HG03175 (cell line): Measurements from ENCODE around the gene TPD52L2.
"Not testable (repeated sequence)": the region's sequence is repeated elsewhere in the genome, so short reads cannot be mapped to it uniquely, and the experiment has no call there.

ENCODE experiments used
- ATAC-seq: cut with Tn5 transposase; IDR thresholded peaks from one replicate; pipeline ENCODE4 v1.9.1; 2021; ENCODE audit warnings: mild to moderate bottlenecking, moderate library complexity; ENCODE audit not compliant: unreplicated experiment

Gene TPD52L2

DNA sequence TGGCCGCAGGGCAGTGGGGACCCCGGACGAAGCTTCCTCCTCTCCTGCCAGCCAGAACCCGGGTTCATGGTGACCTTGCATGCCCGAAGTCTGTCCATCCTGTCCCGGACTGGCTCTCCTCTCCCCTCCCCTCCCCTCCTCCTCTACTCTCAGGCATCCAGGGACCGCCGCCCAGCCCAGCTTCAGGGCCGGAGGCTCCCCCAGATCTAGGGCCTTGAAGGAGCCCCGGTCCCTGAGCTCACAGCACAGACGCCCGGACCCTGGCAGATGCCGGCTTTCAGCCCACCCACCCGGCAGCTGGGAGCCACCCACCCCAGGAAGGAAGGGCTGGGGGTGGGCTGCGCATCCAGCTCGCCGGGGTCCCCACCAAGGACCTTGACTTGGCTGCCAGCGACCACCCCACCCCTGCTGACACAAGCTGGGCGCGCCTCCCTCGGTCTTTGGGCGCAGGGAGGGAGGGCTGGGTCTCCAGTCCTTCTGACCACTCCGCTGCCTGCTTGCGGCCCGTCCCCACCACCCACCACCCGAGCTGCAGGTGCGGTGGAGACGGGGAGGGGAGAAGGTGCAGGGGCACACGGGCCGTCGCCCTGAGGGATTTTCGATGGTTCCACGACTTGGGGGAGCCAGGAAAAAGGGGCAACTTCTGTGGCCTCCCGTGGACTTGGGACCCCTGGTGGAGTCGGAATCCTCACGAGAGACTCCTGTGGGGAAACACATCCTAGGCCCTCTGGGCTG lies 9.5 kb upstream of the TPD52L2 start:
- ATAC-seq: no peak

DNA sequence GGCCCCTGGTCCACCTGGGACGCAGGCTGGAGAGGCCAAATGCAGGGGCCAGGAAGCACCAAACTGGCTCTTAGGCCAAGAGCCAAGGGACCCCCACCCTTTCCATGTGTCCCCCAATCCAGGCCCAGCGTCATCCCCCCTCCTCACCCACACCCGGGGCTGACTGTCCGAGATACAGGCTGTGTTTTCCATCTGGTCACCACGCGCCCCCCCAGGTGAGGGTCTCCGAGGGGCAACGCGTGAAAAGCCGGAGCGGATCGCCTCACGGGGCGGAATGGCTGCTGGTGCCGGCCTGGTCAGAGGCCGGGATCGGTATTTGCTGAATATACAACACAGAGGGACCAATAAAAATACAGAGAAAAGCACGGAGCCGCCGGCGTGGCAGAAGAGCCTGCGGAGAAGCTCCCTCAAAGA lies 9.0 kb upstream of the TPD52L2 start:
- no peak for ATAC-seq

DNA sequence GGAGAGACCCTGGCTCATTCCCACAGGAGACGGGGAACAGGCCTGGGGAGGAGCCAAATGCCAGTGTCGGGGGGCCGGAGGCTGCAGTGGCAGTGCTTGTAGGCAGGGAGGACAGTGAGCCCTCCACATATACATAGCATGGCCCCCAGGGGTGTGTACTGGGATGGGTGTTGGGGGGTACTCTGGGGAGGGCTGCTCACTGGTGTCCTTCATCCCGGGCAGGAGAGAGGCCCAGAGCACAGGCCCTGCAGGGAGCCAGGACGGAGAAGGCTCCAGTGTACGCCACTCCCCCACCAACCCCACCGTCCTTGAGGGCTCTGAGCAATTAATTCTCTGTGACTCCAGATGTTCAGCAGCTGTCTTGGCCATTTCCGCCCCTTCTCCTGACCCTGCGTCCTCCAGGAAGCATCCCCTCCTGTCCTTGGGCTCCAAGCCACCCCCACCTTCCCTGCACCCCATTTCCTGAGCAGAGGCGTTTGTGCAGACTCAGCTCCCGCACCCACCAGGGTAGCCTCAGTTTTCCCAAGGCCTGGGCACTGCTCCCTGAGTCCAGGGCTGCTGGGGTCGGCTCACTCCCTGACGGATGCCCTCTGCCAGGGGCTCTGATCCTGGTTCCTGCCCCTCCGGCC lies 7.2 kb upstream of the TPD52L2 start:
- no peak for ATAC-seq

DNA sequence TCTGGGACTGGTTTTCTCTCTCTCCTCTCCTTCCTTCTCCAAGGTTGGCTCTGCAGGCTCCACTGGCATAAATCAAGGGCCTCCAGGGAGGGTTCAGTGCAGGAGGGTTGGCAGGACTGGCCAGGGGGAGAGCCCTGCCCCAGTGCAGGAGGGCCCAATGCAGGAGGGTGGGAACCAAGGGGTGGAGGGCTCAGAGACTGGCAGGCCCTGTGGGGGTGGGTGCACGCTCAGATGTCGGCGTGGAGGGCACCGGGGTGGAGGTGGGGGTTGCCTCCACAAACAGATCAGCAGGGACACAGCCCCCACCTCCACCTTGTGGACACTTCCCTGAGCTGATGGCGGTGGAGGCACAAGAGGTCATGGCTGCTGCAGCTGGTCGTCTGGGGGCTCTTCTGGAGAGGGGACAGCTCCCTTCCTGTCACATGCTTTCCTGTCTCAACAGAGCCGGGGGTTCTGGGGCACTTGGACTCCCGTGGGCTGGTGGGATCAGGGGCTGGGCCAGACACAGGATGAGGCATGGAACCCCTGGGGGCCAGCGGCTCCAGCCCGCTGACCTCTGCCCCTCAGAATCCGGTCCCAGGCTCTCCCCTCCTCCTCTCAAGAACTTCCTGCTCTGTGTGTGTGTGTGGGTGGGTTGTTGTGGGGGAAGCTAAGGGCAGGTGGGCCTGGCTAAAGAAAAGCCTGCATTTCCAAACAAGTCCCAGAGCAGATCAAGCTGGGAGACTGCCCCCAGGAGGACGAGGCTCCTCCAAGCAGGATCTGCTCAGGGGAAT lies 6.5 kb upstream of the TPD52L2 start:
- ATAC-seq: no peak

DNA sequence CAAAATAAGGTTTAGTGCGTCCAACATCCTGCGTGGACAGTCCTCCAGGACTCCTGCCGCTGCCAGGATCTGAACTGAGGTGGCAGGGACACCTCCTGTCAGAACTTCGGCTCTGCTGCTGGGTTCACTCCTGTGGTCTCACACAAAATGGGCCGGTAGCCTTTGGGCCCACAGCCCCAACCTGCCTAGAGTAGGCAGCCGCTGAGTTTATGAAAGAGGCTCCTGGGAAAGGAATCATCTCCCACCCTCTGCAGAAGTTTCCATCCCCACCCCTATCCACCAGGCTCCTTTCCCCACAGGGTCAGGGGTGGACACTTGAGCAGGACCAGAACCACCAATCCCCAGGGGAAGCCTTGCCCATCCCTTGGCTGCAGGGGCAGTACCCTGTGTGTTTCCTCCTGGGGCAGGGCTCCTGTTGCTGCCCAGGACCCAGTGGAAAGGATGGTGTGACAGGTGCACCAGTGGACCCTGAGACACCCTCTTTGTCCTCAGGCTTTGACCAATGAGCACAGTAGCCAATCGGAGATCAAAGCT lies 5.8 kb upstream of the TPD52L2 start:
- no peak for ATAC-seq

DNA sequence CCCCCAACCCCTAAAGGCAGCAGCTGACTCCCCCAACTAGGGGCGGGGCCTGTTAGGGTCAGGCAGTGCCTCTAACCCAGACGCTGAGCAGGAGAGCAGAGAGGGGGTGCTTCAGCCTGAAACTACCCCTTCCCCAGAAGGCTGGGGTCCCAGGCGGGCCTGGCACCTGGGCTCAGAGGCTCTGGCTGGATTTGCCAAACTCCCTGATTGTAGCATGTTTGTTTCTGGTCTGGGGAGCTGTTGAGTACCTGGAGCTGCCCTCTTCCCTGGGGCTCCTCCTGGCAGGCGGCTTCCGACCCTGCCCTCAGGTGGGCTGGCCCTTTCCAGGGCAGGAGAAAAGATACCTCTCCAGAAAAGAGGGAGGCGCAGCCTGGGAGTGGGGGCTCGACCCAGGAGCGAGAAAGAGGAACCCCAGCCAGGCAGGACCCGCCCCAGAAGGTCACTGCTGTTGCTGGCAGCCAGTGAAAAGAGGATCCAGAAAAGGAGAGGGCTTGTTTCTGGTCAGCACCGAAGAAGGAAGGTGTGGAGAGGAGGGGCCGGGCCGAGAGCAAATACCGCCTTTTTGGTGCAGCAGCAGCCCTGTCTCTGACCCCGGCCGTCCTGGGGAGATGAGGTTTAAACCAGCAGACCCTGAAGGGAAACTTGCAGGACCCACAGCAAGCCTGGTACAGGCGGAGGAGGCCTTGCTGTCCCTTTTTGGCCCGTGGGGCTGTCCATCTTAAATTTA lies 4.6 kb upstream of the TPD52L2 start:
- ATAC-seq: no peak

DNA sequence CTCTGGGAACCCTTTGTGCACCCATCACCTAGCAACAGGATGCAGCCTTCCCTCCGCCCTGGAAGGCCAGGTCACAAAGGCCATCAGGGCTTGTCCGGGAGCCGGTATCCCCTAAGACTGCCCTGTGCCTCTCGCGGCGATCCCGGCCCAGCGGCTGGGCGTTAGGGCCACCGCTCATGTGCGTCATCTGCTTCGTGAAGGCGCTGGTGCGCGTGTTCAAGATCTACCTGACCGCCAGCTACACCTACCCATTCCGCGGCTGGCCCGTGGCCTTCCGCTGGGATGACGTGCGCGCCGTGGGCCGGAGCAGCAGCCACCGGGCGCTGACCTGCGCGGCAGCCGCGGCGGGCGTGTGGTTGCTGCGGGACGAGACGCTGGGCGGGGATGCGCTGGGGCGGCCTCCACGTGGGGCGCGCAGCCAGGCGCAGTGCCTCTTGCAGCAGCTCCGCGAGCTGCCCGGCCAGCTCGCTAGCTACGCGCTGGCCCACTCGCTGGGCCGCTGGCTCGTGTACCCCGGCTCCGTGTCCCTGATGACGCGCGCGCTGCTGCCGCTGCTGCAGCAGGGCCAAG lies 3.6 kb upstream of the TPD52L2 start, which contains the start of gene ABHD16B:
Gene ABHD16B, plus strand, starts transcription at position 134 of the 570 bp plus-strand sequence. Its CDS starts 43 bp downstream, at position 177.
- ATAC-seq: no peak

DNA sequence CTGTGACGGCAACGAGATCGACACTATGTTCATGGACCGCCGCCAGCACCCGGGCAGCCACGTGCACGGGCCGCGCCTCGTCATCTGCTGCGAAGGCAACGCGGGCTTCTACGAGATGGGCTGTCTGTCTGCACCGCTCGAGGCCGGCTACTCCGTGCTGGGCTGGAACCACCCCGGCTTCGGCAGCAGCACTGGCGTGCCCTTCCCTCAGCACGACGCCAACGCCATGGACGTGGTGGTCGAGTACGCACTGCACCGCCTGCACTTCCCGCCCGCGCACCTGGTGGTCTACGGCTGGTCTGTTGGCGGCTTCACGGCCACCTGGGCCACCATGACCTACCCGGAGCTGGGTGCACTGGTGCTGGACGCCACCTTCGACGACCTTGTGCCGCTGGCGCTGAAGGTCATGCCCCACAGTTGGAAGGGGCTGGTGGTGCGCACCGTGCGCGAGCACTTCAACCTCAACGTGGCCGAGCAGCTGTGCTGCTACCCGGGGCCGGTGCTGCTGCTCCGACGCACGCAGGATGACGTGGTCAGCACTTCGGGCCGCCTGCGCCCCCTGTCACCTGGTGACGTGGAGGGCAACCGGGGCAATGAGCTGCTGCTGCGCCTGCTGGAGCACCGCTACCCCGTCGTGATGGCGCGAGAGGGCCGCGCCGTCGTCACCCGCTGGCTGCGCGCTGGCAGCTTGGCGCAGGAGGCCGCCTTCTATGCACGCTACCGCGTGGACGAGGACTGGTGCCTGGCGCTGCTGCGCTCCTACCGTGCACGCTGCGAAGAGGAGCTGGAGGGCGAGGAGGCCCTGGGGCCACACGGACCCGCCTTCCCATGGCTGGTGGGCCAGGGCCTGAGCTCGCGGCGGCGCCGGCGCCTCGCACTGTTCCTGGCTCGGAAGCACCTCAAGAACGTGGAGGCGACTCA lies 2.8 kb upstream of the TPD52L2 start:
- no peak for ATAC-seq

DNA sequence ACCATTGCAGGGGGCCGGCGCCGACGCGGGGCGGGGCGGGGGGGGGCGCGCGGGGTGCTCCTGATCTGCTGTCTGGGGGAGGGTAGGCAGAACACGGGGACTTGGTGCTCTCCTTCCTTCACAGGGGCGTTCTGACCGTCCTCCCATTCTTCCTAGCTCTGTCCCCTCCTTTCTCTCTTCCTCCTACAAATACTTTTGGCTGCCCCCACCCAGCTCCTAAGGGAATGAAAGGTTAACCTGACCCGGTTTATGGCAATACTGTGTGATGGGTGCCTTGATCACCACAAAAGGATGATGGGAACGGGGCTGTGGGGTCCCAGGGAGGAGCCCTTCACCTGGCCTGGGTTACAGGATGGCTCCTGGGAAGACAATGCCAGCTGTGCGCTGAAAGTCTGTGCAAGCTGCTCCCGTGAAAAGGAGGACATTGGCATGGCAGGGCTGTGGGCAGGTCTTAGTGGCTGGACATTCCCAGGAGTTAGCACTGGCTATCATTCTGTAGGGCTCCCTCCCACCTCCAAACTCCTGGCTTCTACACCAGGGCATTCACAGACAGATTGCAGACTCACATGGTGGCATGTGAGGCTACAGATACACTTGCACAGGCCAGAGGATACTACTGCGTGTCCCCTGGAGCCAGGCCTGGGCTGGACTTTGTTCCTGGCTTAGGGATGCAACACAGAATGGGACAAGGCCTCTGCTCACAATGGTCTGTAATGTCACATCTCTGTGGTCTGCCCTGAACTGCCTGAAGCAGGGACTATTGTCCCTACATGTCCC lies 1.9 kb upstream of the TPD52L2 start:
- ATAC-seq: no peak

DNA sequence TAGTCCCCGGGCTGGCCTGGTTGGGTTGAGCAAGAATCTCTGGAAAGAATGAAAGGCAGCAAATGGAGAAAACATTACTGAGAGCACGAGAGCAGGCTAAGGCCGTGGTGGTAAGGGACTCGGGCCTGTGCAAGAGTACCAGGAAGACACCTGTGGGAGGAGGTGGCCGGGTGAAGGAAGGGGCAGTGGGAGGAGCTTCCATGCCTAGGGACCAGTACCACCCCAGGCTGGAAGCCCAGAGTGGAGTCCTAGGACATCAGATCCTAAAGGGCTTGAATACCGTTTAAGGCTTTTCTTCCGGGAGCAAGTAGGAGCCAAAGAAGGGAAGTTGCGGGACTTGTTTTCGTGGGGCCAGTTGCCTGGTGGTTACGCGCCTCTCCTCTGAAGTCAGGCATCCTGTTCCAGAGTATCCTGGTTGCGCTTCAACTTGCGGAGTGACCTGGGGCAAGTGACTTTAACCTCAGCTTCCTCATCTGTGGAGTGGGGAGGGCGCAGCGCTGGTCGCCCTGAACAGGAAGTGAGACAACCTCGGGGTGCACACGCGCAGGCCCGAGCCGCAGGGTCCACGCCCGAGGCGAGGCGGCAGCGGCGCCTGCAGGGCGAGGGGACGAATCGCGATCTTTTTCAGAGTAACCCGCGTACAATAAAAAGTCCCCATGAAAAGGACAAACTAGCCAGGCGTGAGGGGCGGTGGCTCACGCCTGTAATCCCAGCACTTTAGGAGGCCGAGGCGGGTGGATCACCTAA lies 1.1 kb upstream of the TPD52L2 start:
- peak; percentile 78 for ATAC-seq

DNA sequence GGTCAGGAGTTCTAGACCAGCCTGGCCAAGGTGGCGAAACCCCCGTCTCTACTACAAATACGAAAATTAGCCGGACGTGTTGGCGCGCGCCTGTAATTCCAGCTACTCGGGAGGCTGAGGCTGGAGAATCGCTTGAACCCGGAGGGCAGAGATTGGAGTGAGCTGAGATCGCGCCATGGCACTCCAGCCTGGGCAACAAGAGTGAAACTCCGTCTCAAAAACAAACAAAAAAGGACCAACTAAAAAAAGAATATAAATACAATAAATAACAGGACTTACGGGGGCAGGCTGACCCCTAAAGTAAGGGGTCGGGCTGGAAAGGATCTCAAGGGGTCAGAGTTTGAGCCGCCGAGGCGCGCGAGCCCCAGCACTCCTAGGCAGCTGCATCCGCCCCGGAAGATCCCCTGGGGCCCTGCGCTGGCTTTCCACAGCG lies 509 bp upstream of the TPD52L2 start:
- no peak for ATAC-seq

DNA sequence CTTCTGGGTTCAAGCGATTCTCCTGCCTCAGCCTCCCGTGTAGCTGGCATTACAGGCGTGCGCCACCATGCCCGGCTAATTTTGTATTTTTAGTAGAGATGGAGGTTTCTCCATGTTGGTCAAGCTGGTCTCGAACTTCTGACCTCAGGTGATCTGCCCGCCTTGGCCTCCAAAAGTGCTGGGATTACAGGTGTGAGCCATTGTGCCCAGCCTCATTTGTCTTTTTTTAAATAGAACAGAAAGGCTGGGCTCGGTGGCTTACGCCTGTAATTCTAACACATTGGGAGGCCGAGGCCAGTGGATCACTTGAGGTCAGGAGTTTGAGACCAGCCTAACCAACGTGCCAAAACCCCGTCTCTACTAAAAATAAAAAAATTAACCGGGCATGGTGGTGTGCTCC lies 2.0 kb downstream of the TPD52L2 start:
- not testable (repeated sequence) for ATAC-seq

DNA sequence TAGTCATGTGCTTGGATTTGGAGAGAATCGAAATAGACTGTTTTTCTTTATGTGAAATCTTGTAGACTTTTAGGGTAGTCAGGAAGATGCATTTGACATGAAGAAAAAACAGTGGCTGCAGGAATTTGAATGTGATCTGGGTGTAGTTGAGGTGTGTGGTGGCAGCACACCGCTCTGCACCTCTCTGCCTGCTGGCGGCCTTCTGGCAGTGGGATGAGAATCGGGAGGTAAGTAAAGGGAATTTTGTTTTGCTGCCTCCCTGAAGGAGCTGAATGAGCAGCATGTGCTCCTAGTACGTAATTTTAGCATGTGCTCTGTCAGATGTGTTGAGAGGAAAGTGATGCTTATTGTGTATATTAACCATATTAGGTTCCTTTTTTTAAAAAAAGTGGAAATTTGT lies 3.2 kb downstream of the TPD52L2 start:
- ATAC-seq: no peak

DNA sequence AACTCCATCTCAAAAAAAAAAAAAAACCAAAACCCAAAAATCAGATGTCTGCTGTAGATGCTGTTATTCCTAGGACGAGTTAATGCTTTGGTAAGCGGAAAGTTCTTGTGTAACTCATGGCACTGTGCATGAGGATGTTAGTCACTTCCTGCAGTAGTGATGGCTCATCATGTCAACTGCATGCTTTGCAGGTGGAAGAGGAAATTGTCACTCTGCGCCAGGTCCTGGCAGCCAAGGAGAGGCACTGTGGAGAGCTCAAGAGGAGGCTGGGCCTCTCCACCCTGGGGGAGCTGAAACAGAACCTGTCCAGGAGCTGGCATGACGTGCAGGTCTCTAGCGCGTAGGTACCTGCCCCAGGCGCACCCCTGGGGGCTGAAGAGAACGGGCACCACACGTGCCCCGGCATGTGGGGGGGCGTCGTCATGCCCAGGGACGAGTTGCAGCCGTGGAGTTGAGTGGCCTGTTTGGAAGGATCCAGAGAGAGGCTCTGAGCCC lies 8.5 kb downstream of the TPD52L2 start:
- no peak for ATAC-seq

DNA sequence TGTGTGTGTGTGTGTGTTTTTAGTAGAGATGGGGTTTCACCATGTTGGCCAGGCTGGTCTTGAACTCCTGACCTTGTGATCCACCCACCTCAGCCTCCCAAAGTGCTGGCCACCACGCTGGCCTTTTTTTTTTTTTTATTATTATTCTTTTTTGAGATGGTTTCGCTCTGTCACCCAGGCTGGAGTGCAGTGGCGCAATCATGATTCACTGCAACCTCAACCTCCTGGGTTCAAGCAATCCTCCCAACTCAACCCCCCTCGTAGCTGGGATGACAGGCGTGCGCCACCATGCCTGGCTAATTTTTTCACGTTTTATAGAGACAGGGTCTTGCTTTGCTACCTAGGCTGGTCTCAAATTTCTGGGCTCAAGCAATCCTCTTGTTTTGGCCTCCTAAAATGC lies 9.2 kb downstream of the TPD52L2 start:
- ATAC-seq: not testable (repeated sequence)

DNA sequence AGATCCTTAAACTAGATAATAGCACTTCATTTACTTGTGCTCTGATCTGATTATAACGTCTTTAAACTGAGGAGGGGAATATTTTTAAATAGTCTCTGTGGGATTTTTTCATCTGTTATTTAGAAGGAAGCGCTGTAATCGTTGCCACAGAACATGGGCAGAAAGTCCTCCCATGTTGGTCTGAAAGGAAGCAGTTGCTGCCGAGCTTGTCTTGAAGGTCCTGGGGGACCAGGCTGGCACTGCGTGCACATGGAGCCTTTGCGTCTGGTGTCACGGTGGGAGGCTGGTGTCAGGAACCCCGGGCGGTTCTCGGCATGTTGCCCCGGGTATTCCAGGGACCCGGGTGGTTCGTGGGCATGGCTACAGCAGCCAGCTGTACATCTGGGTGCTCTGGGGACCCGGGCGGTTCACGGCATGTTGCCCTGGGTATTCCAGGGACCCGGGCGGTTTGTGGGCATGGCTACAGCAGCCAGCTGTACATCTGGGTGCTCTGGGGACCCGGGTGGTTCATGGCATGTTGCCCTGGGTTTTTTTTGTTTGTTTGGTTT lies 11.5 kb downstream of the TPD52L2 start:
- ATAC-seq: no peak

DNA sequence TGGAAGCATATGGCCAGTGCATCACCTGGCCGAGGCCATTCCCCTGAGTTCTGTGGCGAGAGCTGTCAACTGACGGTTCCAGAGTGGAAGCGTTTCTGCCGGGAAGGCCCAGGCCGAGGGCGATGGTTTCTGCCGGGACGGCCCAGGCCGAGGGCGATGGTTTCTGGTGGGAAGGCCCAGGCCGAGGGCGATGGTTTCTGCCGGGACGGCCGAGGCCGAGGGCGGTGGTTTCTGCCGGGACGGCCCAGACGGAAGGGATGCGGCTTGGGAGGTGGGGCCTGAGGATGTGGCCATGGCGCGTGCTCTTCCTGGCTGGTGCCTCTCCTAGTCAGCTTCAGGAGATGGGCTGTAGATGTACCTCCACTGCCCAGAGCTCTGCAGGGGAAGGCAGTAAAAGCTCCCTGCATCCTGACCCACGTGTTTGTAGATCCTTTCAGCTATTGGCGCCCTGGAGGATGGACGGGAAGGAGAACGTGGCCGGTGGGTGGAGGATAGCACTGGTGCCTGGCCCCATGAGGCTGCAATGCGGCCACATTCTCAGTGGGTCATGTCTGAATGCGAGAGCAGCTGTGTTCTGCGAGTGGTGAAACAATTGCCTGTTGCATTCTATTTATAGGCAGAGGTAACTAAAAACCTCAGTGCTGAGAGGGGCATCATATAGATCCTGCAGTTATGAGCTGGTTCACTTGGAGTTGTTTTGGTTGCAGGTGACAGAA lies 12.8 kb downstream of the TPD52L2 start:
- ATAC-seq: no peak
